Calu3 (cell line): ENCODE measurements around the gene KRT6A. TPM values are rescaled to one million over a fixed set of nuclear protein-coding genes. Genes with fewer than 3 reads are reported as not detected.

Experiments
- BruUV-seq: library from RNA; stranded (reverse); fragments of 400-500 nt; replicated peaks from 2 replicates; lab custom pipeline; 2021; lab: Mats Ljungman, UMichigan
- CTCF ChIA-PET: fragments of 300-600 bp; sonication (Branson Sonifier 250); formaldehyde crosslinking; loops from one replicate; lab custom pipeline; 2022; ENCODE audit warnings: antibody characterized with exemption; lab: Charles Lee
- DNase-seq: peaks from one replicate; pipeline ENCODE4 v3.0.0; 2022
- H3K27ac Mint-ChIP-seq: one replicate; pipeline ENCODE4 v1.8.0; 2022; ENCODE audit warnings: mixed read lengths; ENCODE audit not compliant: unreplicated experiment
- H3K27me3 Mint-ChIP-seq: one replicate; pipeline ENCODE4 v1.8.0; 2022; ENCODE audit warnings: mixed read lengths; ENCODE audit not compliant: unreplicated experiment
- H3K36me3 Mint-ChIP-seq: one replicate; pipeline ENCODE4 v1.8.0; 2022; ENCODE audit warnings: mild to moderate bottlenecking, moderate library complexity, mixed read lengths; ENCODE audit not compliant: insufficient read depth, unreplicated experiment
- H3K4me1 Mint-ChIP-seq: one replicate; pipeline ENCODE4 v1.8.0; 2022; ENCODE audit warnings: mild to moderate bottlenecking, low read depth, mixed read lengths; ENCODE audit not compliant: unreplicated experiment
- H3K4me3 Mint-ChIP-seq: one replicate; pipeline ENCODE4 v1.8.0; 2022; ENCODE audit warnings: mild to moderate bottlenecking, low read depth, moderate library complexity, mixed read lengths; ENCODE audit not compliant: unreplicated experiment
- H3K9me3 Mint-ChIP-seq: one replicate; pipeline ENCODE4 v1.8.0; 2022; ENCODE audit warnings: low read depth, mixed read lengths; ENCODE audit not compliant: unreplicated experiment
- CTCF ChIP-seq: fragments of 200-600 bp; IDR thresholded peaks from one replicate; pipeline ENCODE4 v1.8.0; 2022; ENCODE audit warnings: antibody characterized with exemption; ENCODE audit not compliant: unreplicated experiment
- intact Hi-C: fragments of 100-400 bp; cut with micrococcal nuclease; formaldehyde crosslinking; loops from one replicate; pipeline ENCODE4 v1.10.0; 2022; ENCODE audit not compliant: unreplicated experiment
- total RNA-seq: library from RNA; stranded (reverse); gene quantifications from 2 replicates; pipeline ENCODE4 v1.2.3, GENCODE V29; 2022

KRT6A gene
- total RNA-seq, 1 experiment from 2014 or later: 0.24 TPM

- BruUV-seq: no TSS peak
- H3K27ac Mint-ChIP-seq: no peak overlapping the region
- CTCF ChIA-PET: no interaction called here
- intact Hi-C loops: no loop called here
- DNase-seq: no peak
- H3K9me3 Mint-ChIP-seq: peaks cover 3% of the 10 kb centered on the region
- H3K36me3 Mint-ChIP-seq: no peaks in the 10 kb centered on the region
- no peak overlapping the region for H3K4me3 Mint-ChIP-seq
- H3K4me1 Mint-ChIP-seq: peaks cover 18% of the 10 kb centered on the region
- no peak for TF ChIP-seq CTCF
- H3K27me3 Mint-ChIP-seq: no peaks in the 10 kb centered on the region
Observed at GRCh38 chr12:52446367-52447045, 46.6 kb downstream of the KRT6A start.

- H3K27ac Mint-ChIP-seq: no peak overlapping the region
- intact Hi-C loops: no loop called here
- no peak for TF ChIP-seq CTCF
Observed at GRCh38 chr12:52445876-52446275, 47.2 kb downstream of the KRT6A start.

GRCh38 chr12:52444647-52445595 lies 48.1 kb downstream of the KRT6A start:
- DNase-seq: no peak
- peaks cover 18% of the 10 kb centered on the region for H3K4me1 Mint-ChIP-seq
- H3K27me3 Mint-ChIP-seq: no peaks in the 10 kb centered on the region
- intact Hi-C loops: loop anchor here (5.0 kb wide), 1 partner anchor 62 kb away; no protein-coding TSS in a partner anchor
- H3K9me3 Mint-ChIP-seq: peaks cover 3% of the 10 kb centered on the region
- no peaks in the 10 kb centered on the region for H3K36me3 Mint-ChIP-seq
- no peak for TF ChIP-seq CTCF
- CTCF ChIA-PET: interaction anchor here (0.7 kb wide), 1 partner anchor 430 kb away, joined by 3 read pairs; no protein-coding TSS in a partner anchor
- H3K27ac Mint-ChIP-seq: no peak overlapping the region
- no TSS peak for BruUV-seq
- no peak overlapping the region for H3K4me3 Mint-ChIP-seq

More at GRCh38 chr12:52445876-52446275, 47.2 kb downstream of the KRT6A start:
- H3K9me3 Mint-ChIP-seq: peaks cover 3% of the 10 kb centered on the region
- CTCF ChIA-PET: no interaction called here
- no peaks in the 10 kb centered on the region for H3K36me3 Mint-ChIP-seq
- H3K4me3 Mint-ChIP-seq: no peak overlapping the region
- BruUV-seq: no TSS peak
- no peaks in the 10 kb centered on the region for H3K27me3 Mint-ChIP-seq
- peaks cover 18% of the 10 kb centered on the region for H3K4me1 Mint-ChIP-seq
- DNase-seq: no peak

GRCh38 chr12:52443966-52444365 lies 49.1 kb downstream of the KRT6A start:
- CTCF ChIA-PET: no interaction called here
- Mint-ChIP-seq H3K36me3 (no peaks in the 10 kb centered on the region), H3K4me3 (no peak overlapping the region), H3K27ac (no peak overlapping the region), H3K27me3 (no peaks in the 10 kb centered on the region), H3K4me1 (peaks cover 18% of the 10 kb centered on the region), H3K9me3 (peaks cover 3% of the 10 kb centered on the region)
- DNase-seq: no peak
- TF ChIP-seq CTCF: no peak
- BruUV-seq: no TSS peak
- intact Hi-C loops: loop anchor here (5.0 kb wide), 1 partner anchor 63 kb away; no protein-coding TSS in a partner anchor
